Epithelial cell of prostate (primary cell): Measurements from ENCODE around the gene AVPR2.

Experiments
- DNase-seq: peaks from one replicate; pipeline ENCODE4 v3.0.0-alpha.2; 2011; ENCODE audit warnings: low read depth, low spot score
- H3K27ac ChIP-seq: fragments of 450-650 bp; 2 replicates; pipeline ENCODE4 v1.5.1; 2017; ENCODE audit warnings: mild to moderate bottlenecking

Gene AVPR2

GRCh38 chrX:153909980-153910360 is 5.5 kb downstream of the AVPR2 start:
- H3K27ac ChIP-seq, result no peak overlapping the region
- no peak for DNase-seq

DNA sequence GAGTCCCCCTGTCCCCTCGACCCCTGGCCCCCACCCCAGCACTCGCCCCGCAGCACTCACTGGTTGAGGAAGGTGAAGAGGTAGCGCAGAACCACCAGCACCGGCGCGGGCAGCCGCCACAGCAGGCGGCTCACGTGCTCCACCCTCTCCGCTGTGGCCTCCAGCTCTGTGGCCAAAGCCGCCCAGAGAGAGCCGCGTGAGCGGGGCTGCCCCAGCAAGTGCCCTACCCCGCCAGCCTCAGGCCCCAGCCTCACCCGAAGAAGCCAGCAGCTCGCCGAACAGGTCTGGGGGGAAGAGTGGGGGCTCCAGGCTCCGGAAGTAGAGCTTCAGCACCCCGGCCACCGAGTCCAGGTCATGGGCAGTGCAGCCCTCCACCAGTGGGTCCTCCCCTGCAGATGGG is 6.0 kb downstream of the AVPR2 start:
- no peak overlapping the region for H3K27ac ChIP-seq
- no peak for DNase-seq

- no peak overlapping the region for H3K27ac ChIP-seq
Observed at GRCh38 chrX:153911798-153912197, 7.3 kb downstream of the AVPR2 start.

GRCh38 chrX:153913211-153913610 is 8.7 kb downstream of the AVPR2 start:
- no peak for DNase-seq
- no peak overlapping the region for H3K27ac ChIP-seq

More at GRCh38 chrX:153911798-153912197, 7.3 kb downstream of the AVPR2 start:
- no peak for DNase-seq

DNA sequence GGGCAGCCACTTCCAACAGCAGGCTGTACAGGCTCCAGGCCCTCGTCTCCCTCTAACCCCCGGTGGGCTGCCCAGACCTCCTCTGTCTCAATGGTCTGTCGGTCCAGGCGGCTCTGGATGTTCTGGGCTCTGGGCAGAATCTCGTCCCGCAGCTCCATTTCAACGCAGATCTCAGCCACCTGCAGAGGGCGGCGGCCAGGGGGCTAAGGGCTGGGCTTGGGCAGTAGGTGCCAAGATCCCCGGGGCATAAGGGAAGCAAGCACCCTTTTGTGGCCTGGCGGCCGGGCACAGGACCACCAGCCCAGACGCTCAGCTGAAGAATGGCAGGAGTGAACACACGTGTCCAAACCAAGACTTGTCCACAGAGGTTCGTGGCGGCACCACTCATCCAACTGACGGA is 9.2 kb downstream of the AVPR2 start:
- no peak overlapping the region for H3K27ac ChIP-seq
- no peak for DNase-seq

GRCh38 chrX:153917869-153918268 is 13.4 kb downstream of the AVPR2 start:
- H3K27ac ChIP-seq, result no peak overlapping the region

GRCh38 chrX:153919281-153919680 is 14.8 kb downstream of the AVPR2 start:
- no peak overlapping the region for H3K27ac ChIP-seq
- no peak for DNase-seq

More at GRCh38 chrX:153917869-153918268, 13.4 kb downstream of the AVPR2 start:
- no peak for DNase-seq

DNA sequence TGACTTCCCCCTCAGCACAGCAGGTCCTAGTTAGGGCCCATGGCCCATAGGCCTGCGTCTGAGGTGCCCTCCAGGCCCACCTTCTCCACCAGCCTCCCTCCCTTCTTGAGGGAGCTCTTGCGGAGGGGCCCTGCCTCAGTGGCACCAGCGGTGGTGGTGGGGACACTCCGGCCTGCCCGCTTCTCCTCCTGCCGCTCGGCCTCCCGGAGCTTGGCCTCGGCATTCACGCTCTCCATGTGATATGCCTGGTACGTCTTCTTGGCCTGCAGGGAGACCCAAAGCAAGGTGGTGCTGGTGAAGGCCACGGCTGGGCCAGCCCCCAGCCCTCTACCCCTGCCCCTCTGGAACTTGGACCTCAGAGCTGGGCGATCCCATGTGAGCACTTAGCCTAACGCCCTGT is 16.1 kb downstream of the AVPR2 start:
- no peak for DNase-seq
- no peak overlapping the region for H3K27ac ChIP-seq

GRCh38 chrX:153921070-153921469 is 16.6 kb downstream of the AVPR2 start:
- DNase-seq, result no peak
- no peak overlapping the region for H3K27ac ChIP-seq

DNA sequence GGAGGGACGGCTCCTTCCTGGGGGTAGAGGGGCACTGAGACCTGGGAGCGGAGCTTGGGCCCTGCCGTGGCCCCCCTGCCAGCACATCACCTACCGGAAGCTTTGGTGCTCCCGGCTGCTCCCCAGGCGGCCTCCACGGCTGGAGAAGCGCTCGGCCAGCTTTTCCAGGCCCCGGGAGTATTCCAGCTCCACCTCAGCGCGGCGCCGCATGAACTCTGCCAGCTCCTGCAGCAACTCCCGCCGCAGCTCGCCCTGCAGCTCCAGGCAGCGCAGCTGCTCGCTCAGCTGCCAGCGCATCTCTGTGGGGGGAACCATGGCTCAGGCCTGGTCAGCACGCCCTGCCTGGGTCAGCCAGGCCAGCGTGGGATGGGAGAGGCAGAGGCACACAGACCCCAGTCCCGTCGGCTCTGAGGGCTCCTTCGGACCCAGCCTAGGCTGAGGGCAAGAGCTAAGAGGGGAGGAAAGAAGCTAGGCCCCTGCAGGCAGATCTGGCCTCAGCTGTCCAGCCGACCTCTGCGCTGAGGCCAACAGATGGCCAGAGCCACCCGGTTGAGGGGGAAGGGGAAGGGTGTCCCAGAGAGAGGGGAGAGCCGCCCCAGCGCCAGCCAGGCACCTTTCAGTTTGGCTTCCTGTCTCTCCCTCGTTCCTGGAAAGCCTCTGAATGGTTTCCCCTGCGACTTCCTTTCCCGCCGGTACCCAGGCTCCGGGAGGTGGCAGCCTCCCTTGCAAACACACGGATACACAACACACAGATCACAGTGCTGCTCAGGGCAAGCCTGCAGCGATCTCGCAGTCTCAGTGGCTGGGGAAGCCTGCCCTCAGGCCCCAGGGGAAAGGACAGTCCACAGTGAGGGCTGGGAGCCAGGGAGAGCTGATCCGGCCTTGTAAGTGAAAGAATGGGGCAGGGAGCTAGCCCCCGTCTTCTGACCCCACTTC is 17.3 kb downstream of the AVPR2 start:
- no peak for DNase-seq
- H3K27ac ChIP-seq, result no peak overlapping the region

GRCh38 chrX:153922932-153923857 is 18.7 kb downstream of the AVPR2 start:
- no peak overlapping the region for H3K27ac ChIP-seq
- DNase-seq, result no peak

GRCh38 chrX:153924149-153924861 is 19.8 kb downstream of the AVPR2 start:
- DNase-seq, result no peak
- no peak overlapping the region for H3K27ac ChIP-seq

DNA sequence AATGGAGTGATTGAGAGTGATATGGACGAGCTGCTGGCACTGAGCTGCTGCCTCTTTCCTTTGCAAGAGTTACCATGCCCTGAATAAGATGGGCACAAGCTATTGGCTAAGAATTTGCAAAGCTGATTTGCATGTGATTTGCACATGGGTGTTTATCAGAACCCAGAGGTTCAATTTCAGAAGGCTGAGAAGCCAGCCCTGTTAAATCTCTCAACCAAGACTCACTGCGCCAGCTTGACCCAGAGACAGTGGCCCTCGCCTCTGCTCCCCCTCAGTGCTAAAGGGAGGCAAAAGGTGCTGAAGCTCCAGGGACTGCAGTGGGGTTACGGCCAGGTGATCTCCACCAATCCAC is 20.9 kb downstream of the AVPR2 start:
- DNase-seq, result no peak
- no peak overlapping the region for H3K27ac ChIP-seq

- DNase-seq, result no peak
- H3K27ac ChIP-seq, result peak within 1 kb of the TSS; percentile 91
Observed at GRCh38 chrX:153925739-153926551, 21.5 kb downstream of the AVPR2 start, which contains the start of gene ARHGAP4. Gene ARHGAP4 (minus strand): TSS chrX:153926264. CDS start chrX:153926202, 62 bp downstream.

GRCh38 chrX:153926552-153926857 is 22.0 kb downstream of the AVPR2 start:
- no peak for DNase-seq
- H3K27ac ChIP-seq, result no peak overlapping the region

- no peak for DNase-seq
- peak overlapping the region; percentile 91 for H3K27ac ChIP-seq
Observed at GRCh38 chrX:153926858-153927671, 22.6 kb downstream of the AVPR2 start.

- H3K27ac ChIP-seq, result peak overlapping the region; percentile 91
- no peak for DNase-seq
Observed at GRCh38 chrX:153927672-153927921, 23.1 kb downstream of the AVPR2 start.

DNA sequence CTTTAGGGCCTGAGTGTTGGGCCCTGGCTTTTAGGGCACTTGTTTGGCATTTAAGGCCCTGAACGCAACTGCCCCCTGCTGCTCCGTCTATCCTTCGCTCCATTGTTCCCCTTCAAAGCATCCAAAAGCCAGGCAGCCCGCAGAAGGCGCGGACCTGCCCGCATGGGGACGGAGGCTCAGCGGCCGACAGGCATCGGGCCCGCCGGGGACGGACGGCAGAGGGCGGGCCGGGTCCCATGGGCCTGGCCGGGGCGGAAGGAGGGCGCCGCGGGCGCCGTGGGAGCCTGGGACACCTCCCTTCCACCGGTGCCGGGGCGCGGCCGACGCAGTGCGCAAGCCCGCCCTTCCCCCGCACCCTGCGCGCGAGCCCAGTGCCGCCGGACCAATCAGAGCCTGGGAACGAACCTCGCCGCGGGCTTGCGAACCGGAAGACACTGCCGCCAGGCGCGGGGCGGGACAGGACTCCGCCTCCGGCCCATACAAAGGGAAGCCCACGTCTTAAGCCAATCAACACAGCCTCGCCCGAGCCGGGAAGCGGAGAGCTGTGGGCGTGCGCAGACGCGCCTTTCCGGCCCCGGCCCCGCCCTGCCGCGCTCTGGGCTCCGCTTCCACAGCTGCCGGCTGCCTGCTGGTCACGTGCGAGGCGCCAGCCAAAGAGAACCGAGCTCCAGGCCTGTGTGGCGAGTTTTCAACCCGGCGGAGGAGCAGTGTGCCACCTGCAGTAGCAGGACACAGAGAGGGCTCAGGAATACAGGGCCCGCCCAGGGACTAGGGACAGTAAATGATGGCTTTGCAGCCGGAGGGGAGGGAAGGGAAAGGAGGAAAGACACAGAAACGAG is 23.7 kb downstream of the AVPR2 start:
- H3K27ac ChIP-seq, result peak overlapping the region; percentile 91
- DNase-seq, result peak; percentile 91
